IMR-90 (cell line): ENCODE measurements around the gene LMTK2. TPM values are rescaled to one million over a fixed set of nuclear protein-coding genes. Genes with fewer than 3 reads are reported as not detected.

Source experiments
- ATAC-seq: fragments of 200-7000 bp; cut with Tn5 transposase; 2 replicates; pipeline ENCODE4 v1.9.1; 2020; ENCODE audit warnings: low read depth, mild to moderate bottlenecking, moderate library complexity
- BruUV-seq: library from RNA; stranded (reverse); fragments of 400-500 nt; replicated peaks from 2 replicates; lab custom pipeline; 2021; lab: Mats Ljungman, UMichigan
- CTCF ChIA-PET: fragments of 300-600 bp; formaldehyde crosslinking; extraction: SDS; loops from one replicate; lab custom pipeline; 2021; ENCODE audit warnings: antibody characterized with exemption; lab: Yijun Ruan, JAX
- POLR2A ChIA-PET: fragments of 300-600 bp; sonication (Branson Sonifier 250); formaldehyde crosslinking; loops from one replicate; lab custom pipeline; 2022; ENCODE audit warnings: antibody characterized with exemption; ENCODE audit not compliant: unreplicated experiment; lab: Charles Lee
- DNase-seq: peaks from one replicate; pipeline ENCODE4 v3.0.0; 2013
- H2AFZ ChIP-seq: replicated peaks from 2 replicates; pipeline ENCODE3; 2013; ENCODE audit warnings: low read length, mild to moderate bottlenecking; ENCODE audit not compliant: poor library complexity
- H2AK5ac ChIP-seq: 2 replicates; pipeline ENCODE4 v1.6.1; 2013; ENCODE audit warnings: low read depth, low read length, inconsistent platforms
- H2AK9ac ChIP-seq: replicated peaks from 2 replicates; pipeline ENCODE3; 2013; ENCODE audit warnings: mild to moderate bottlenecking, low read depth, low read length, moderate library complexity; ENCODE audit not compliant: poor library complexity
- H2BK120ac ChIP-seq: 2 replicates; pipeline ENCODE4 v1.6.1; 2013; ENCODE audit warnings: low read depth, low read length, inconsistent platforms
- H2BK15ac ChIP-seq: 3 replicates; pipeline ENCODE4 v1.6.1; 2013; ENCODE audit warnings: low read depth, low read length, inconsistent platforms
- H2BK20ac ChIP-seq: 2 replicates; pipeline ENCODE4 v1.6.1; 2013; ENCODE audit warnings: low read depth, mild to moderate bottlenecking, inconsistent platforms, low read length, moderate library complexity
- H2BK5ac ChIP-seq: 2 replicates; pipeline ENCODE4 v1.6.1; 2013; ENCODE audit warnings: mild to moderate bottlenecking, low read depth, low read length, inconsistent platforms; ENCODE audit not compliant: poor library complexity, severe bottlenecking
- H3K14ac ChIP-seq: replicated peaks from 2 replicates; pipeline ENCODE4 v1.6.1; 2013; ENCODE audit warnings: low read depth, low read length, inconsistent platforms
- H3K18ac ChIP-seq: 2 replicates; pipeline ENCODE4 v1.6.1; 2013; ENCODE audit warnings: low read depth, low read length, control low read depth
- H3K23ac ChIP-seq: 2 replicates; pipeline ENCODE4 v1.6.1; 2013; ENCODE audit warnings: low read depth, low read length, inconsistent platforms
- H3K27ac ChIP-seq: 2 replicates; pipeline ENCODE4 v1.5.1; 2013; ENCODE audit warnings: mild to moderate bottlenecking, control low read depth, low read length; ENCODE audit not compliant: insufficient read depth
- H3K27me3 ChIP-seq: 2 replicates; pipeline ENCODE4 v1.6.1; 2013; ENCODE audit warnings: low read length; ENCODE audit not compliant: control insufficient read depth, insufficient read depth
- H3K36me3 ChIP-seq: 2 replicates; pipeline ENCODE4 v1.6.1; 2013; ENCODE audit warnings: low read length, mixed read lengths; ENCODE audit not compliant: control insufficient read depth, insufficient read depth
- H3K4ac ChIP-seq: 2 replicates; pipeline ENCODE4 v1.6.1; 2013; ENCODE audit warnings: low read depth, low read length, inconsistent platforms
- H3K4me1 ChIP-seq: 2 replicates; pipeline ENCODE4 v1.6.1; 2013; ENCODE audit warnings: low read length, mixed read lengths; ENCODE audit not compliant: control insufficient read depth, insufficient read depth
- H3K4me2 ChIP-seq: 2 replicates; pipeline ENCODE4 v1.6.1; 2013; ENCODE audit warnings: low read depth, mild to moderate bottlenecking, control low read depth, low read length, moderate library complexity
- H3K4me3 ChIP-seq: 2 replicates; pipeline ENCODE4 v1.5.1; 2013; ENCODE audit warnings: low read depth, mild to moderate bottlenecking, control low read depth, low read length, moderate library complexity; ENCODE audit not compliant: insufficient read depth
- H3K56ac ChIP-seq: 2 replicates; pipeline ENCODE4 v1.6.1; 2013; ENCODE audit warnings: low read length, inconsistent platforms; ENCODE audit not compliant: insufficient read depth; ENCODE audit errors: extremely low read depth
- H3K79me1 ChIP-seq, 2 experiments: 2 replicates each; pipeline ENCODE4 v1.6.1; 2013; ENCODE audit warnings: low read length in 2 of 2, inconsistent platforms in 1 of 2, low read depth in 1 of 2
- H3K9ac ChIP-seq: 2 replicates; pipeline ENCODE4 v1.6.1; 2013; ENCODE audit warnings: low read depth, low read length, control low read depth
- H3K9me1 ChIP-seq: 2 replicates; pipeline ENCODE4 v1.6.1; 2013; ENCODE audit warnings: low read length, inconsistent platforms; ENCODE audit not compliant: insufficient read depth
- H3K9me3 ChIP-seq: 2 replicates; pipeline ENCODE4 v1.6.1; 2013; ENCODE audit warnings: low read length; ENCODE audit not compliant: control insufficient read depth, insufficient read depth
- H4K20me1 ChIP-seq: 2 replicates; pipeline ENCODE4 v1.6.1; 2013; ENCODE audit warnings: low read length, inconsistent platforms; ENCODE audit not compliant: insufficient read depth
- H4K5ac ChIP-seq: 2 replicates; pipeline ENCODE4 v1.6.1; 2013; ENCODE audit warnings: mild to moderate bottlenecking, low read depth, low read length, control low read depth
- H4K8ac ChIP-seq, 2 experiments: 2 replicates each; pipeline ENCODE4 v1.6.1; 2013; ENCODE audit warnings: low read depth in 2 of 2, low read length in 2 of 2, control low read depth in 1 of 2, inconsistent platforms in 1 of 2
- H4K91ac ChIP-seq: 2 replicates; pipeline ENCODE4 v1.6.1; 2013; ENCODE audit warnings: low read depth, low read length, inconsistent platforms; ENCODE audit not compliant: insufficient read depth
- BHLHE40 ChIP-seq: fragments of 150-350 bp; IDR thresholded peaks from 2 replicates; pipeline ENCODE4 v1.6.1; 2016; ENCODE audit warnings: mild to moderate bottlenecking, low read depth, low read length
- CEBPB ChIP-seq: IDR thresholded peaks from 2 replicates; pipeline ENCODE4 v1.6.1; 2012; ENCODE audit warnings: low read depth, low read length, improper control_type of control experiment
- CHD1 ChIP-seq: IDR thresholded peaks from 2 replicates; pipeline ENCODE4 v1.6.1; 2012; ENCODE audit warnings: low read depth, low read length, improper control_type of control experiment
- CTCF ChIP-seq: conservative IDR thresholded peaks from 2 replicates; pipeline ENCODE4 v1.5.1; 2012; ENCODE audit warnings: mild to moderate bottlenecking, low read depth, low read length, improper control_type of control experiment
- ELK1 ChIP-seq: fragments of 150-350 bp; IDR thresholded peaks from 2 replicates; pipeline ENCODE4 v1.6.1; 2016; ENCODE audit warnings: low read depth, mild to moderate bottlenecking, low read length, moderate library complexity, borderline replicate concordance
- FOS ChIP-seq: fragments of 150-350 bp; IDR thresholded peaks from 2 replicates; pipeline ENCODE4 v1.6.1; 2016; ENCODE audit warnings: low read depth, low read length
- MAFK ChIP-seq: IDR thresholded peaks from 2 replicates; pipeline ENCODE4 v1.6.1; 2012; ENCODE audit warnings: low read depth, low read length, improper control_type of control experiment
- MAZ ChIP-seq: IDR thresholded peaks from 2 replicates; pipeline ENCODE4 v1.6.1; 2012; ENCODE audit warnings: low read depth, mild to moderate bottlenecking, low read length, improper control_type of control experiment, moderate library complexity, borderline replicate concordance
- MXI1 ChIP-seq: IDR thresholded peaks from 2 replicates; pipeline ENCODE4 v1.6.1; 2012; ENCODE audit warnings: low read depth, mild to moderate bottlenecking, low read length, moderate library complexity, borderline replicate concordance
- RAD21 ChIP-seq: IDR thresholded peaks from 2 replicates; pipeline ENCODE4 v1.6.1; 2012; ENCODE audit warnings: low read length, improper control_type of control experiment
- RCOR1 ChIP-seq: IDR thresholded peaks from 2 replicates; pipeline ENCODE4 v1.6.1; 2012; ENCODE audit warnings: mild to moderate bottlenecking, low read length, improper control_type of control experiment; ENCODE audit not compliant: insufficient replicate concordance
- RFX5 ChIP-seq: IDR thresholded peaks from 2 replicates; pipeline ENCODE4 v1.8.0; 2012; ENCODE audit warnings: low read depth, mild to moderate bottlenecking, low read length, moderate library complexity
- SMC3 ChIP-seq: fragments of 150-350 bp; IDR thresholded peaks from 2 replicates; pipeline ENCODE4 v1.6.1; 2016; ENCODE audit warnings: low read depth, mild to moderate bottlenecking, antibody characterized with exemption, low read length, moderate library complexity
- USF2 ChIP-seq: fragments of 150-350 bp; IDR thresholded peaks from 2 replicates; pipeline ENCODE4 v1.6.1; 2017; ENCODE audit warnings: mild to moderate bottlenecking, antibody characterized with exemption, low read length, low read depth
- WGBS, 2 experiments: methylation state at CpG; one replicate each; pipeline versions ENCODE4 v1.1.5 to v1.1.7; 2013; ENCODE audit warnings: missing lambda C conversion rate in 2 of 2; ENCODE audit not compliant: insufficient read length in 1 of 2; ENCODE audit errors: extremely low coverage in 2 of 2; 5-methylcytosine and 5-hydroxymethylcytosine counted together
- dilution Hi-C: fragments of 300-500 bp; cut with HindIII; formaldehyde crosslinking; loops from one replicate; pipeline ENCODE4 v1.14.3; 2018; ENCODE audit warnings: low sequenced_read_pairs; ENCODE audit not compliant: unreplicated experiment
- in situ Hi-C: fragments of 300-500 bp; cut with MboI; formaldehyde crosslinking; loops from 3 replicates; pipeline ENCODE4 v1.14.3; 2019; ENCODE audit warnings: low sequenced_read_pairs, inconsistent platforms, mixed read lengths
- intact Hi-C: fragments of 100-400 bp; cut with micrococcal nuclease; formaldehyde crosslinking; loops from 2 replicates; pipeline ENCODE4 v1.10.0; 2022
- polyA plus RNA-seq, 3 experiments: library from polyadenylated mRNA; depleted of rRNA; stranded (reverse); fragments of >200 nt; gene quantifications; 2 replicates each; pipeline ENCODE4 v1.2.3, GENCODE V29; 2012; ENCODE audit warnings: low replicate concordance in 1 of 3
- total RNA-seq: library from RNA; depleted of rRNA; stranded (reverse); fragments of >200 nt; gene quantifications from 2 replicates; pipeline ENCODE4 v1.2.3, GENCODE V29; 2012

LMTK2 gene
- total and polyA plus RNA-seq, 2 of the 4 experiments (the other 2 are of a cell fraction), result 4.4 to 5.0 TPM

GRCh38 chr7:98177553-98177952 lies 70.9 kb downstream of the LMTK2 start:
- H3K79me1 ChIP-seq, result no peaks in the 10 kb centered on the region

More at GRCh38 chr7:98177553-98177952, 70.9 kb downstream of the LMTK2 start:
- Histone ChIP-seq H3K36me3 (peaks cover 7% of the 10 kb centered on the region; the same call in 1 of the 2 replicates), H4K5ac (no peak overlapping the region), H3K23ac (no peak overlapping the region), H3K56ac (no peak overlapping the region), H3K27ac (no peak overlapping the region), H2BK15ac (no peak overlapping the region), H4K20me1 (no peaks in the 10 kb centered on the region), H3K4me1 (no peaks in the 10 kb centered on the region; the same call in 1 of the 2 replicates), H2BK120ac (no peak overlapping the region), H2BK5ac (no peak overlapping the region), H3K9me1 (peaks cover 6% of the 10 kb centered on the region; the same call in 1 of the 2 replicates), H3K18ac (no peak overlapping the region), H2AK5ac (no peak overlapping the region), H3K9ac (no peak overlapping the region), H2AFZ (no peak overlapping the region), H2BK20ac (no peak overlapping the region), H3K4ac (no peak overlapping the region), H4K91ac (no peak overlapping the region), H3K27me3 (no peaks in the 10 kb centered on the region), H3K4me3 (no peak overlapping the region), H2AK9ac (no peak overlapping the region), H3K4me2 (no peak overlapping the region), H3K9me3 (no peaks in the 10 kb centered on the region), H3K14ac (no peak overlapping the region), H4K8ac (no peak overlapping the region)
- no TSS peak for BruUV-seq
- DNase-seq (no peak), ATAC-seq (no peak)
- CTCF ChIA-PET, result interaction anchor here (0.7 to 1.9 kb wide), 2 partner anchors 9 kb away, joined by 3 to 4 read pairs; no protein-coding TSS in a partner anchor
- WGBS, 2 experiments, result no CpG with 5 or more reads among the region's 6 CpGs
- intact Hi-C loops, result no loop called here
- TF ChIP-seq USF2 (no peak), FOS (no peak), MAFK (no peak), CHD1 (no peak), MAZ (no peak), SMC3 (no peak), RFX5 (no peak), MXI1 (no peak), ELK1 (no peak), RAD21 (no peak), BHLHE40 (no peak), CEBPB (no peak), CTCF (no peak), RCOR1 (no peak)
- POLR2A ChIA-PET, result no interaction called here
- in situ Hi-C loops, result no loop called here
- dilution Hi-C loops, result no loop called here
